Left ventricle myocardium inferior (tissue), 1 donor: ENCODE data around the gene NOLC1. TPM values are rescaled to one million over a fixed set of nuclear protein-coding genes. Genes with fewer than 3 reads are reported as not detected.
A peak's percentile ranks its signal among the peaks of the same experiment; 100 is the strongest.

Source experiments
- DNase-seq: peaks from one replicate; pipeline ENCODE4 v3.0.0-alpha.2; 2020
- H3K27ac ChIP-seq: fragments of 200-600 bp; replicated peaks from 2 replicates; pipeline ENCODE4 v1.8.0; 2021
- H3K27me3 ChIP-seq: fragments of 200-600 bp; 2 replicates; pipeline ENCODE4 v1.8.0; 2021; ENCODE audit warnings: low read depth
- H3K36me3 ChIP-seq: fragments of 200-600 bp; 2 replicates; pipeline ENCODE4 v1.8.0; 2021
- H3K4me1 ChIP-seq: fragments of 200-600 bp; 2 replicates; pipeline ENCODE4 v1.8.0; 2021
- H3K4me3 ChIP-seq: fragments of 200-600 bp; 2 replicates; pipeline ENCODE4 v1.8.0; 2021; ENCODE audit warnings: mild to moderate bottlenecking, moderate library complexity
- H3K9me3 ChIP-seq: fragments of 200-600 bp; replicated peaks from 2 replicates; pipeline ENCODE4 v1.8.0; 2021
- CTCF ChIP-seq: fragments of 200-600 bp; IDR thresholded peaks from 2 replicates; pipeline ENCODE4 v1.8.0; 2021; ENCODE audit warnings: antibody characterized with exemption, mild to moderate bottlenecking, borderline replicate concordance
- intact Hi-C: fragments of 100-400 bp; cut with micrococcal nuclease; formaldehyde crosslinking; loops from one replicate; pipeline ENCODE4 v1.11.0; 2022
- total RNA-seq: library from RNA; stranded (reverse); fragmentation: NEBNext Ultra II Directional; extraction: Animal tissue kit (Norgen Biotek cat#: 25700); gene quantifications from one replicate; pipeline ENCODE4 v1.2.1, GENCODE V29; 2021
- donor health status: DM: no; HTN: yes; CAD: no; lungs with severe emphysema.

Gene NOLC1
- total RNA-seq, 1 donor from 2014 or later: 28.3 TPM

GRCh38 chr10:102132193-102132562 is 20.0 kb upstream of the NOLC1 start:
- no peak for DNase-seq
- no peaks in the 10 kb centered on the region for H3K27me3 ChIP-seq
- H3K36me3 ChIP-seq: no peaks in the 10 kb centered on the region
- no peaks in the 10 kb centered on the region for H3K9me3 ChIP-seq
- TF ChIP-seq CTCF: no peak
- intact Hi-C loops: no loop called here
- peak overlapping the region; percentile 92 for H3K27ac ChIP-seq
- peak overlapping the region; percentile 83 for H3K4me3 ChIP-seq
- peaks cover 51% of the 10 kb centered on the region for H3K4me1 ChIP-seq

GRCh38 chr10:102132563-102133372 is 19.4 kb upstream of the NOLC1 start, which contains the start of gene PPRC1:
PPRC1 (plus strand) TSS chr10:102133040; CDS start chr10:102133069, 29 bp downstream.
- intact Hi-C loops: no loop called here
- peak within 1 kb of the TSS; percentile 92 for H3K27ac ChIP-seq
- no peaks in the 10 kb centered on the region for H3K27me3 ChIP-seq
- peak; percentile 95 for TF ChIP-seq CTCF
- H3K9me3 ChIP-seq: no peaks in the 10 kb centered on the region
- DNase-seq: peak; percentile 99
- H3K4me1 ChIP-seq: peaks cover 57% of the 10 kb centered on the region
- peaks cover 1% of the 10 kb centered on the region for H3K36me3 ChIP-seq
- H3K4me3 ChIP-seq: peak within 1 kb of the TSS; percentile 83

GRCh38 chr10:102133373-102134195 is 18.6 kb upstream of the NOLC1 start:
- Histone ChIP-seq H3K9me3 (no peaks in the 10 kb centered on the region), H3K27ac (peak overlapping the region; percentile 92), H3K36me3 (peaks cover 10% of the 10 kb centered on the region), H3K27me3 (no peaks in the 10 kb centered on the region), H3K4me3 (peak overlapping the region; percentile 83), H3K4me1 (peaks cover 62% of the 10 kb centered on the region)
- intact Hi-C loops: no loop called here
- TF ChIP-seq CTCF: no peak
- DNase-seq: peak; percentile 74

- H3K4me1 ChIP-seq: peaks cover 62% of the 10 kb centered on the region
- H3K36me3 ChIP-seq: peaks cover 18% of the 10 kb centered on the region
- H3K4me3 ChIP-seq: peak overlapping the region; percentile 83
- intact Hi-C loops: no loop called here
- TF ChIP-seq CTCF: no peak
- DNase-seq: no peak
- no peaks in the 10 kb centered on the region for H3K9me3 ChIP-seq
- no peaks in the 10 kb centered on the region for H3K27me3 ChIP-seq
- no peak overlapping the region for H3K27ac ChIP-seq
These were observed 17.8 kb upstream of the NOLC1 start for GRCh38 chr10:102134416-102134815.

GRCh38 chr10:102135956-102136526 is 16.1 kb upstream of the NOLC1 start:
- H3K27ac ChIP-seq: peak overlapping the region; percentile 59
- H3K9me3 ChIP-seq: no peaks in the 10 kb centered on the region
- no peak for DNase-seq
- no peak for TF ChIP-seq CTCF
- peaks cover 62% of the 10 kb centered on the region for H3K4me1 ChIP-seq
- H3K36me3 ChIP-seq: peaks cover 34% of the 10 kb centered on the region
- H3K4me3 ChIP-seq: no peak overlapping the region
- intact Hi-C loops: no loop called here
- H3K27me3 ChIP-seq: no peaks in the 10 kb centered on the region
